ENCODE results near the gene TTC29. TPM values are rescaled to one million over a fixed set of nuclear protein-coding genes. Genes with fewer than 3 reads are reported as not detected.
A peak's percentile ranks its signal among the peaks of the same experiment; 100 is the strongest.
"Not testable (repeated sequence)": the region's sequence is repeated elsewhere in the genome, so short reads cannot be mapped to it uniquely, and the experiment has no call there.

The TTC29 gene
- total RNA-seq, 1 experiment from 2014 or later = 0.09 TPM

DNA sequence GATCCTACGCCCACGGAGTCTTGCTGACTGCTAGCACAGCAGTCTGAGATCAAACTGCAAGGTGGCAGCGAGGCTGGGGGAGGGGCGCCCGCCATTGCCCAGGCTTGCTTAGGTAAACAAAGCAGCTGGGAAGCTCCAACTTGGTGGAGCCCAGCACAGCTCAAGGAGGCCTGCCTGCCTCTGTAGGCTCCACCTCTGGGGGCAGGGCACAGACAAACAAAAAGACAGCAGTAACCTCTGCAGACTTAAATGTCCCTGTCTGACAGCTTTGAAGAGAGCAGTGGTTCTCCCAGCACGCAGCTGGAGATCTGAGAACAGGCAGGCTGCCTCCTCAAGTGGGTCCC lies 281.7 kb downstream of the TTC29 start:
- POLR2A ChIA-PET; H3K4me1 Mint-ChIP-seq; CTCF ChIA-PET; DNase-seq (ENCODE audit: low spot score); H3K36me3 Mint-ChIP-seq; H3K9me3 Mint-ChIP-seq; H3K27ac Mint-ChIP-seq: not testable (repeated sequence)
- peak; percentile 75 for ATAC-seq
- H3K4me3 Mint-ChIP-seq = peak overlapping the region; percentile 67
- H3K27me3 Mint-ChIP-seq (ENCODE audit: low read depth) = peaks cover 47% of the 10 kb centered on the region

DNA sequence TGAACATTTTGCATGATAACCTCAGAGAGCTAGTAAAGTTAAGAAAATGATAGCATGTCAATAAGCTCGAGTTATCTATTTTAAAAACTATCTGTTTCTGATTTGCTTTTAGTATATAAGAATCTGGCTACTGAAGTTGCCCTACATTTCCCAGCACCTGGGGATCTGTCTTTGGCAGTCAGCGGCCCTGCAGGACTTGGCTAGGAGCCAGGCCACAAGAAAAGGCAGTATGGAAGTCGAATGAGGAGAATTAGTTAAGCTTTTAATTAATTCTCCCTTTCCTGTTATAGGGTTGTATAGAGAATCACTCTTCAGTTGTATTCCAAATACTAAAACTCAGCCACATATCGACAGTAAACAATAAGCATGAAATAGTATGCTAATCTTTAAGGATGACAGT lies 284.3 kb downstream of the TTC29 start:
- Mint-ChIP-seq H3K4me1 (peaks cover 5% of the 10 kb centered on the region), H3K27ac (no peak overlapping the region), H3K36me3 (no peaks in the 10 kb centered on the region), H3K9me3 (no peaks in the 10 kb centered on the region), H3K4me3 (no peak overlapping the region), H3K27me3 (ENCODE audit: low read depth) (peaks cover 73% of the 10 kb centered on the region)
- DNase-seq (ENCODE audit: low spot score) (no peak), ATAC-seq (no peak)
- no peak for TF ChIP-seq NR1H2 (CRISPR knock-in tag; IDR thresholded peaks at IDR 0.05)
- TF ChIP-seq, protein P1, sequence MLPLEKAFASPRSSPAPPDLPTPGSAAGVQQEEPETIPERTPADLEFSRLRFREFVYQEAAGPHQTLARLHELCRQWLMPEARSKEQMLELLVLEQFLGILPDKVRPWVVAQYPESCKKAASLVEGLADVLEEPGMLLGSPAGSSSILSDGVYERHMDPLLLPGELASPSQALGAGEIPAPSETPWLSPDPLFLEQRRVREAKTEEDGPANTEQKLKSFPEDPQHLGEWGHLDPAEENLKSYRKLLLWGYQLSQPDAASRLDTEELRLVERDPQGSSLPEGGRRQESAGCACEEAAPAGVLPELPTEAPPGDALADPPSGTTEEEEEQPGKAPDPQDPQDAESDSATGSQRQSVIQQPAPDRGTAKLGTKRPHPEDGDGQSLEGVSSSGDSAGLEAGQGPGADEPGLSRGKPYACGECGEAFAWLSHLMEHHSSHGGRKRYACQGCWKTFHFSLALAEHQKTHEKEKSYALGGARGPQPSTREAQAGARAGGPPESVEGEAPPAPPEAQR (CRISPR knock-in tag; IDR thresholded peaks at IDR 0.05) = no peak
- TF ChIP-seq NFATC4 (CRISPR knock-in tag; IDR thresholded peaks at IDR 0.05) = no peak
- TF ChIP-seq, protein P2, sequence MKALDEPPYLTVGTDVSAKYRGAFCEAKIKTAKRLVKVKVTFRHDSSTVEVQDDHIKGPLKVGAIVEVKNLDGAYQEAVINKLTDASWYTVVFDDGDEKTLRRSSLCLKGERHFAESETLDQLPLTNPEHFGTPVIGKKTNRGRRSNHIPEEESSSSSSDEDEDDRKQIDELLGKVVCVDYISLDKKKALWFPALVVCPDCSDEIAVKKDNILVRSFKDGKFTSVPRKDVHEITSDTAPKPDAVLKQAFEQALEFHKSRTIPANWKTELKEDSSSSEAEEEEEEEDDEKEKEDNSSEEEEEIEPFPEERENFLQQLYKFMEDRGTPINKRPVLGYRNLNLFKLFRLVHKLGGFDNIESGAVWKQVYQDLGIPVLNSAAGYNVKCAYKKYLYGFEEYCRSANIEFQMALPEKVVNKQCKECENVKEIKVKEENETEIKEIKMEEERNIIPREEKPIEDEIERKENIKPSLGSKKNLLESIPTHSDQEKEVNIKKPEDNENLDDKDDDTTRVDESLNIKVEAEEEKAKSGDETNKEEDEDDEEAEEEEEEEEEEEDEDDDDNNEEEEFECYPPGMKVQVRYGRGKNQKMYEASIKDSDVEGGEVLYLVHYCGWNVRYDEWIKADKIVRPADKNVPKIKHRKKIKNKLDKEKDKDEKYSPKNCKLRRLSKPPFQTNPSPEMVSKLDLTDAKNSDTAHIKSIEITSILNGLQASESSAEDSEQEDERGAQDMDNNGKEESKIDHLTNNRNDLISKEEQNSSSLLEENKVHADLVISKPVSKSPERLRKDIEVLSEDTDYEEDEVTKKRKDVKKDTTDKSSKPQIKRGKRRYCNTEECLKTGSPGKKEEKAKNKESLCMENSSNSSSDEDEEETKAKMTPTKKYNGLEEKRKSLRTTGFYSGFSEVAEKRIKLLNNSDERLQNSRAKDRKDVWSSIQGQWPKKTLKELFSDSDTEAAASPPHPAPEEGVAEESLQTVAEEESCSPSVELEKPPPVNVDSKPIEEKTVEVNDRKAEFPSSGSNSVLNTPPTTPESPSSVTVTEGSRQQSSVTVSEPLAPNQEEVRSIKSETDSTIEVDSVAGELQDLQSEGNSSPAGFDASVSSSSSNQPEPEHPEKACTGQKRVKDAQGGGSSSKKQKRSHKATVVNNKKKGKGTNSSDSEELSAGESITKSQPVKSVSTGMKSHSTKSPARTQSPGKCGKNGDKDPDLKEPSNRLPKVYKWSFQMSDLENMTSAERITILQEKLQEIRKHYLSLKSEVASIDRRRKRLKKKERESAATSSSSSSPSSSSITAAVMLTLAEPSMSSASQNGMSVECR (CRISPR knock-in tag; IDR thresholded peaks at IDR 0.05; ENCODE audit: borderline replicate concordance) = no peak
- TF ChIP-seq, protein P3, sequence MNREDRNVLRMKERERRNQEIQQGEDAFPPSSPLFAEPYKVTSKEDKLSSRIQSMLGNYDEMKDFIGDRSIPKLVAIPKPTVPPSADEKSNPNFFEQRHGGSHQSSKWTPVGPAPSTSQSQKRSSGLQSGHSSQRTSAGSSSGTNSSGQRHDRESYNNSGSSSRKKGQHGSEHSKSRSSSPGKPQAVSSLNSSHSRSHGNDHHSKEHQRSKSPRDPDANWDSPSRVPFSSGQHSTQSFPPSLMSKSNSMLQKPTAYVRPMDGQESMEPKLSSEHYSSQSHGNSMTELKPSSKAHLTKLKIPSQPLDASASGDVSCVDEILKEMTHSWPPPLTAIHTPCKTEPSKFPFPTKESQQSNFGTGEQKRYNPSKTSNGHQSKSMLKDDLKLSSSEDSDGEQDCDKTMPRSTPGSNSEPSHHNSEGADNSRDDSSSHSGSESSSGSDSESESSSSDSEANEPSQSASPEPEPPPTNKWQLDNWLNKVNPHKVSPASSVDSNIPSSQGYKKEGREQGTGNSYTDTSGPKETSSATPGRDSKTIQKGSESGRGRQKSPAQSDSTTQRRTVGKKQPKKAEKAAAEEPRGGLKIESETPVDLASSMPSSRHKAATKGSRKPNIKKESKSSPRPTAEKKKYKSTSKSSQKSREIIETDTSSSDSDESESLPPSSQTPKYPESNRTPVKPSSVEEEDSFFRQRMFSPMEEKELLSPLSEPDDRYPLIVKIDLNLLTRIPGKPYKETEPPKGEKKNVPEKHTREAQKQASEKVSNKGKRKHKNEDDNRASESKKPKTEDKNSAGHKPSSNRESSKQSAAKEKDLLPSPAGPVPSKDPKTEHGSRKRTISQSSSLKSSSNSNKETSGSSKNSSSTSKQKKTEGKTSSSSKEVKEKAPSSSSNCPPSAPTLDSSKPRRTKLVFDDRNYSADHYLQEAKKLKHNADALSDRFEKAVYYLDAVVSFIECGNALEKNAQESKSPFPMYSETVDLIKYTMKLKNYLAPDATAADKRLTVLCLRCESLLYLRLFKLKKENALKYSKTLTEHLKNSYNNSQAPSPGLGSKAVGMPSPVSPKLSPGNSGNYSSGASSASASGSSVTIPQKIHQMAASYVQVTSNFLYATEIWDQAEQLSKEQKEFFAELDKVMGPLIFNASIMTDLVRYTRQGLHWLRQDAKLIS (CRISPR knock-in tag; IDR thresholded peaks at IDR 0.05; ENCODE audit: borderline replicate concordance) = no peak
- TF ChIP-seq, protein P4, sequence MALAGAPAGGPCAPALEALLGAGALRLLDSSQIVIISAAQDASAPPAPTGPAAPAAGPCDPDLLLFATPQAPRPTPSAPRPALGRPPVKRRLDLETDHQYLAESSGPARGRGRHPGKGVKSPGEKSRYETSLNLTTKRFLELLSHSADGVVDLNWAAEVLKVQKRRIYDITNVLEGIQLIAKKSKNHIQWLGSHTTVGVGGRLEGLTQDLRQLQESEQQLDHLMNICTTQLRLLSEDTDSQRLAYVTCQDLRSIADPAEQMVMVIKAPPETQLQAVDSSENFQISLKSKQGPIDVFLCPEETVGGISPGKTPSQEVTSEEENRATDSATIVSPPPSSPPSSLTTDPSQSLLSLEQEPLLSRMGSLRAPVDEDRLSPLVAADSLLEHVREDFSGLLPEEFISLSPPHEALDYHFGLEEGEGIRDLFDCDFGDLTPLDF (CRISPR knock-in tag; IDR thresholded peaks at IDR 0.05) = no peak
- no peak for TF ChIP-seq FOXK1 (CRISPR knock-in tag; IDR thresholded peaks at IDR 0.05)
- TF ChIP-seq EMX1 (CRISPR knock-in tag; IDR thresholded peaks at IDR 0.05) = no peak
- TF ChIP-seq ZBTB21 (CRISPR knock-in tag; IDR thresholded peaks at IDR 0.05; ENCODE audit: borderline replicate concordance) = no peak
- CTCF ChIA-PET = no interaction called here
- POLR2A ChIA-PET = no interaction called here
